Esophagus muscularis mucosa (tissue), 4 donors: ENCODE data around the gene RUVBL1. TPM values are rescaled to one million over a fixed set of nuclear protein-coding genes. Genes with fewer than 3 reads are reported as not detected.

Experiments used
- DNase-seq: peaks from one replicate; pipeline ENCODE4 v3.0.0-alpha.2; 2017; ENCODE audit errors: extremely low spot score
- H3K27ac ChIP-seq, 4 donors: fragments of 200-600 bp; sonication (generic); replicated peaks in 1 of 4; 1 replicate in 3 of 4; 2 replicates in 1 of 4; pipeline ENCODE4 v1.5.1; 2016 to 2019; ENCODE audit warnings: mild to moderate bottlenecking in 1 of 4
- H3K27me3 ChIP-seq, 4 donors: fragments of 200-600 bp; sonication (generic); one replicate each; pipeline versions ENCODE4 v1.5.1 to v1.6.0; 2016 to 2019
- H3K36me3 ChIP-seq, 4 donors: fragments of 200-600 bp; sonication (generic); one replicate each; pipeline ENCODE4 v1.5.1; 2016 to 2019
- H3K4me1 ChIP-seq, 4 donors: fragments of 200-600 bp; sonication (generic); one replicate each; pipeline ENCODE4 v1.5.1; 2016 to 2019
- H3K4me3 ChIP-seq, 4 donors: fragments of 200-600 bp; sonication (generic); 1 replicate in 2 of 4; 2 replicates in 2 of 4; pipeline ENCODE4 v1.5.1; 2016 to 2019; ENCODE audit warnings: mild to moderate bottlenecking in 4 of 4, moderate library complexity in 1 of 4
- H3K9me3 ChIP-seq, 4 donors: fragments of 200-600 bp; sonication (generic); 1 replicate in 3 of 4; 2 replicates in 1 of 4; pipeline ENCODE4 v1.5.1; 2016 to 2019
- CTCF ChIP-seq, 3 experiments: fragments of 200-600 bp in 2 of 3; fragments of 450-650 bp in 1 of 3; sonication (generic) in 2 of 3; IDR thresholded peaks; one replicate each; pipeline ENCODE4 v1.5.1; 2017 to 2019; ENCODE audit warnings: antibody characterized with exemption in 3 of 3, mild to moderate bottlenecking in 2 of 3, moderate library complexity in 1 of 3
- EP300 ChIP-seq: sonication (generic); formaldehyde crosslinking; IDR thresholded peaks from one replicate; pipeline ENCODE4 v1.6.1; 2017; ENCODE audit warnings: antibody characterized with exemption
- POLR2A ChIP-seq: fragments of 450-650 bp; IDR thresholded peaks from one replicate; pipeline ENCODE4 v1.6.1; 2017; ENCODE audit warnings: antibody characterized with exemption, moderate library complexity, mild to moderate bottlenecking, low read depth
- POLR2AphosphoS5 ChIP-seq, 2 donors: sonication (generic); formaldehyde crosslinking; IDR thresholded peaks; one replicate each; pipeline ENCODE4 v1.6.1; 2017; ENCODE audit warnings: antibody characterized with exemption in 2 of 2
- WGBS: methylation state at CpG from one replicate; pipeline ENCODE4 v1.1.5; 2018; 5-methylcytosine and 5-hydroxymethylcytosine counted together
- intact Hi-C: fragments of 100-400 bp; cut with DNase I; formaldehyde crosslinking; loops from one replicate; pipeline ENCODE4 v1.15.1; 2023
- total RNA-seq, 4 donors: library from RNA; depleted of rRNA; stranded (reverse); fragments of >200 nt; gene quantifications; one replicate each; pipeline versions ENCODE4 v1.1.0 to v1.2.1, GENCODE V29; 2016

RUVBL1 gene
- total RNA-seq, 4 donors from 2014 or later, result 21.4 to 28.9 (median 23.8) TPM

GRCh38 chr3:128091586-128091985, 32.0 kb downstream of the RUVBL1 start:
- no peak overlapping the region for H3K4me3 ChIP-seq
- WGBS, result 96% methylated on average over 2 of the region's 2 CpGs
- intact Hi-C loops, result loop anchor here (10.0 kb wide), 1 partner anchor 233 kb away; no protein-coding TSS in a partner anchor
- no peak overlapping the region for H3K27ac ChIP-seq
- peaks cover 0 to 39% (median 32%) of the 10 kb centered on the region in 4 donors for H3K36me3 ChIP-seq
- TF ChIP-seq CTCF (IDR thresholded peaks at IDR 0.05) (no peak), POLR2A (no peak), POLR2AphosphoS5 (IDR thresholded peaks at IDR 0.05) (no peak), EP300 (no peak)
- no peaks in the 10 kb centered on the region for H3K9me3 ChIP-seq
- DNase-seq, result no peak
- peaks cover 3 to 9% (median 8%) of the 10 kb centered on the region in 4 donors for H3K4me1 ChIP-seq
- no peaks in the 10 kb centered on the region for H3K27me3 ChIP-seq

GRCh38 chr3:128089135-128089534, 34.5 kb downstream of the RUVBL1 start:
- no peak overlapping the region for H3K4me3 ChIP-seq
- no peak for DNase-seq
- H3K9me3 ChIP-seq, result no peaks in the 10 kb centered on the region
- TF ChIP-seq POLR2A (no peak), POLR2AphosphoS5 (IDR thresholded peaks at IDR 0.05) (no peak), CTCF (IDR thresholded peaks at IDR 0.05) (no peak), EP300 (no peak)
- H3K4me1 ChIP-seq, result peaks cover 16 to 26% (median 19%) of the 10 kb centered on the region in 4 donors
- H3K27ac ChIP-seq, result no peak overlapping the region
- H3K27me3 ChIP-seq, result no peaks in the 10 kb centered on the region
- intact Hi-C loops, result no loop called here
- H3K36me3 ChIP-seq, result peaks cover 0 to 40% (median 24%) of the 10 kb centered on the region in 4 donors
- 100% methylated on average over 1 of the region's 1 CpG for WGBS

GRCh38 chr3:128084675-128085021, 39.0 kb downstream of the RUVBL1 start:
- Histone ChIP-seq H3K4me1 (peaks cover 36 to 55% (median 43%) of the 10 kb centered on the region in 4 donors), H3K27ac (peak overlapping the region; percentile 74 to 78 (median 74)), H3K36me3 (peaks cover 0 to 53% (median 29%) of the 10 kb centered on the region in 4 donors), H3K9me3 (no peaks in the 10 kb centered on the region), H3K27me3 (no peaks in the 10 kb centered on the region), H3K4me3 (no peak overlapping the region)
- DNase-seq, result no peak
- intact Hi-C loops, result no loop called here
- 45% methylated on average over 6 of the region's 6 CpGs for WGBS
- no peak for TF ChIP-seq EP300
- no peak for TF ChIP-seq POLR2A
- no peak for TF ChIP-seq POLR2AphosphoS5 (IDR thresholded peaks at IDR 0.05)
- TF ChIP-seq CTCF (IDR thresholded peaks at IDR 0.05), result no peak

- peak overlapping the region; percentile 74 to 78 (median 74) for H3K27ac ChIP-seq
- intact Hi-C loops, result no loop called here
Observed at GRCh38 chr3:128083980-128084674, 39.5 kb downstream of the RUVBL1 start.

More at GRCh38 chr3:128083980-128084674, 39.5 kb downstream of the RUVBL1 start:
- no peak overlapping the region for H3K4me3 ChIP-seq
- H3K27me3 ChIP-seq, result no peaks in the 10 kb centered on the region
- H3K4me1 ChIP-seq, result peaks cover 36 to 55% (median 45%) of the 10 kb centered on the region in 4 donors
- H3K9me3 ChIP-seq, result no peaks in the 10 kb centered on the region
- no peak for TF ChIP-seq CTCF (IDR thresholded peaks at IDR 0.05)
- TF ChIP-seq POLR2AphosphoS5 (IDR thresholded peaks at IDR 0.05), result peak; percentile 34 to 38
- TF ChIP-seq POLR2A, result no peak
- peaks cover 0 to 56% (median 29%) of the 10 kb centered on the region in 4 donors for H3K36me3 ChIP-seq
- 44% methylated on average over 9 of the region's 9 CpGs for WGBS
- DNase-seq, result no peak
